HG03565 (cell line): ENCODE results near the gene TRIM43B.
"Not testable (repeated sequence)": the region's sequence is repeated elsewhere in the genome, so short reads cannot be mapped to it uniquely, and the experiment has no call there.

ENCODE experiments used
- ATAC-seq: cut with Tn5 transposase; IDR thresholded peaks from one replicate; pipeline ENCODE4 v1.9.1; 2021; ENCODE audit warnings: mild to moderate bottlenecking, moderate library complexity; ENCODE audit not compliant: unreplicated experiment

The TRIM43B gene

GRCh38 chr2:95484654-95485053, at the start of gene TRIM43B:
Gene TRIM43B, minus strand, starts transcription at chr2:95484754. Its CDS starts 2,040 bp downstream, at chr2:95482714.
- not testable (repeated sequence) for ATAC-seq

- ATAC-seq: no peak
Measured at GRCh38 chr2:95531254-95531771, 46.8 kb upstream of the TRIM43B start.

DNA sequence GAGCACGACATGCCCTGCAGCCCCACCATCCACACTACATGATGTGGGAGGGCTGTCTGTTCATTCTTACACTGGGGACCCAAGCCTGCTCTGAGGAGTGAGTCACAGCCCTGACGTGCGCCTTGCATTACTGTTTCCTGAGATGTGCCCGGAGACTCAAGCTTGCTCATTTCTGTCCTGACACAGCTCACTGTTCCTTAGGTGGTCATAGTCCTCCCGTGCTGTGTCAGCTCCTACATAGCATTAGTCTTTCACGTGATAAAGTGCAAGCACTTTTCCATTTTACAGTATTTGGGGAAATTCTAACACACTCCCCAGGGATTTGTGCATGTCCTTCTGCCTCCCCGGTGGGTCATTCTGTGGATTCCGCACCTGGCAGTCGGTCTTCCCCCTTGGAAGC, 46.2 kb upstream of the TRIM43B start:
- ATAC-seq: peak; percentile 69

- peak; percentile 33 for ATAC-seq
Measured at GRCh38 chr2:95526360-95527341, 42.1 kb upstream of the TRIM43B start.

- ATAC-seq: no peak
Measured at GRCh38 chr2:95525294-95526035, 40.9 kb upstream of the TRIM43B start.

DNA sequence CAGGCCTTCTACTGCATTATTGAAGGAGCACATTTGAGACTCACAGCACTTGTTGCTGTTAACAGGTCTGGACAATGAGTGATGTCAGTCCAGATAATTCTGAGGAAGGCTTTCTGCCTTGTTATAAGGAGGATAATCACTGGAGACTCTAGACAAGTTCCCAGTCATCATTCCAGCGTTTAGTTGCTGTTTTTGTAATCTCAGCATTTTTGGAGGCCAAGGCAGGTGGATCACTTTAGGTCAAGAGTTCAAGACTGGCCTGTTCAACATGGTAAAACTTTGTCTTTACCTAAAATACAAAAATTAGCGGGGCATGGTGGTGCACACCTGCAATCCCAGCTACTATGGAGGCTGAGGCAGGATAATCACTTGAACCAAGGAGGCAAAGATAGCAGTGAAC, 39.6 kb upstream of the TRIM43B start:
- ATAC-seq: no peak

DNA sequence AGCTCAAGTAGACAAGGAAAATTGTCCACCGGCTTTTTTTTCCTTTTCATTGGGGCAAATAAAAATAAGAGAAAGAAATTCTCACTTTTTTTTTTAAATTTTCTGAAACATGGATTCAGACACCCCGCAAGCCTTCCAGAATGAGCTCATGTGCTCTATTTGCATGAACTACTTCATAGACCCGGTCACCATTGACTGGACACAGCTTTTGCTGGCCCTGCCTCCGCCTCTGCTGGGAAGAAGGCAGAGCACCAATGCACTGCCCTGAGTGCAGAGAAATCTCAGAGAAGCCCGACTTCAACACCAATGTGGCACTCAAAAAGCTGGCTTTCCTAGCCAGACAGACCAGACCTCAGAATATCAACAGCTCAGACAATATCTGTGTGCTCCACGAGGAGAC, 30.2 kb upstream of the TRIM43B start:
- ATAC-seq: no peak

GRCh38 chr2:95514226-95514625, 29.7 kb upstream of the TRIM43B start:
- not testable (repeated sequence) for ATAC-seq

DNA sequence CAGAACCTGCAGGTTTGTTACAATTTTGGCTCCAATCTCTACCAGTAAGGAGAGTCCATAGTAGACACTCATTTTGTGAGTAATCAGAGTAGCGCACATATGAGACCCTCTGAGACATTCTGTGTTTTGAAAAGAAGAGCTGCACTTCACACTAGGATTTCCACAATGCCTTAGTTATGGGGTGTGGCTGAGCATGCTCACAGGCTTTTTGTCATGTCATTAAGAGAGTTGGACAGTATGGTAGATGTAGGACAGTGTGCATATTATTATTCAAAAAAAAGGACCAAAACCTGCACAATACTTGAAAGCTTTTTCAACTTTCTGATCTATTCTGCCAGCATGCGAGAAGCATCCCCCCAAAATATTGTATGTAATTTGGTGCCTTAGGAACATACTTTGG, 24.9 kb upstream of the TRIM43B start:
- ATAC-seq: no peak

- no peak for ATAC-seq
Measured at GRCh38 chr2:95505222-95505621, 20.7 kb upstream of the TRIM43B start.

GRCh38 chr2:95500854-95501253, 16.3 kb upstream of the TRIM43B start:
- no peak for ATAC-seq

- ATAC-seq: not testable (repeated sequence)
Measured at GRCh38 chr2:95492076-95492475, 7.5 kb upstream of the TRIM43B start.

DNA sequence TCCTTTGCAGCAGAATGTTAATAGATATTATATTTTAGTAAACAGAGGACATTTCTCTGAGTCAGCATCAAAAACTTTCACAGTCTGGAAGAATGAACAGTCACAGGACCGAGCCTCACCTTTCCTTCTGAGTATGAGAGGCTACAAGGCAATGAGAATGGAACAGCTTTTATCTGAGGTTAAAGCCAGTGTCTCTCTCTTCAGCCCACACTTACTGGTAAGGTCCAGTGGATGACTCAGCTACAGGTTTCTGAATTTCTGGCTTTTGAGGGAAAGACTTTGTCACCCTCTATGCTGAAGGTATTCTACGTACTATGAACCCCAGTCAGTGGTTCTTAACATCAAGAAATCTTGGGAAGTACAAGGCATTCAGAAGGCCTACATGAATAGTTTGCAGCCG, 9.5 kb downstream of the TRIM43B start:
- not testable (repeated sequence) for ATAC-seq

DNA sequence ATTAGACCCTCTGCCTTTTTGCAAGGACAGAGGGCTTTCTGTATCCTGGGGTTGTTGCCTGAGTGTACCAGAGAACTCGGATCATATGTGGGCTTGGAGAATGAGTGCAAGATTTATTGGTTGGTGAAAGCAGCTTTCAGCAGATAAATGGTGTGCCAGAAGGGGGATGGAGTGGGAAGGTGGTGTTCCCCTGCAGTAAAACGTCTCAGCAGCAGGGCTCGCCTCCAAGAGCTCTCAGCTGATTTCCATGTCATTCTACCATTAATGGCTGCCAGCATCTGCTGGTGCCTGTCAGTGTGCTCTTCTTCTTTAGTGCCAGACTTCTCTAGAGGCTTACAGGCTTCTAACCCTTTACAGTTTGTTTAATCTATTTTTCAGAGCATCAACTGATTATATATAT, 16.6 kb downstream of the TRIM43B start:
- ATAC-seq: not testable (repeated sequence)

- not testable (repeated sequence) for ATAC-seq
Measured at GRCh38 chr2:95466572-95466971, 18.0 kb downstream of the TRIM43B start.

- not testable (repeated sequence) for ATAC-seq
Measured at GRCh38 chr2:95463292-95463691, 21.3 kb downstream of the TRIM43B start.

GRCh38 chr2:95445317-95445716, 39.2 kb downstream of the TRIM43B start:
- ATAC-seq: not testable (repeated sequence)

GRCh38 chr2:95442474-95443099, 42.0 kb downstream of the TRIM43B start:
- not testable (repeated sequence) for ATAC-seq

DNA sequence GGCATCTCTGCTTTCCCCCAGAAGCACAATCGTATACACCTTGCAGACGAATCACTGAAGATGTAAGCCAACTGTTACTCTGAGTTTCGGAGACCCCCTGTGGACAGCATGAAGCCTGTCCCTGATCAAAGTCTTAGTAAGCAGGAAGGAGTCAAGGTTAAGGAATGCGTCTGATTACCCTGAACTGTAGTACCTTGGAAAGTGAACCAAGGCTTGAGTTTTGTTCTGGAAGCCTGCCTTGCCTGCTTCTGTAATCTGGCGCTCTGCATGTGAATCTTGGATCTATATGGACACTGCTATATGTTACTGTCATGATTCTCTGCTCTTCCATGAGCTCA, 48.7 kb downstream of the TRIM43B start:
- not testable (repeated sequence) for ATAC-seq

- not testable (repeated sequence) for ATAC-seq
Measured at GRCh38 chr2:95435162-95435871, 49.2 kb downstream of the TRIM43B start.
